ENCODE data around the gene GBA2. TPM values are rescaled to one million over a fixed set of nuclear protein-coding genes. Genes with fewer than 3 reads are reported as not detected.

GBA2 gene
- polyA plus RNA-seq, 4 donors: 63.4 to 176 (median 136) TPM

DNA sequence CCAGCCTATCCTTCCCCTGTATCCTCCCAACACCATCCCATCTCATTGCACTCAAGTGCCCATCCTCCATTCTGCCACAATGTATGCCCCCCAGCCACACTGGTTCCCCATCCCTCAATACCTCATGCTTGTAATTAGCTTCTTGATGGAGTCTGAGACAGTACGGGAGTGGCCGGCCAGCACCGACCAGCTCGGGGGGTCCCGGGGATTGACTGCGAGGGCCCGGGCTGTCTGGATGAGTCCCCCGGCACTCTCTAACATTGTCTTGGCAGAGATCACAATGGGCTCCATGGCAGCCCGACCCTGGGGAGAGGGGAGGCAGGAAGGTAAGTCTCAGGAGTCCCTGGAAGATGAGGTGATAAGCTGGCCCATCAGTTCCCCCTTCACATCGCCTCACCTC, 42.1 kb downstream of the GBA2 start:
- H3K4me1 ChIP-seq (ENCODE audit: control insufficient read depth in 3 of 3, insufficient read depth in 2 of 3, low read depth in 1 of 3, low read length in 2 of 3): no peaks in the 10 kb centered on the region
- H3K27me3 ChIP-seq (ENCODE audit: control insufficient read depth in 3 of 3, insufficient read depth in 3 of 3, low read length in 3 of 3): no peaks in the 10 kb centered on the region
- DNase-seq: no peak
- H3K9me3 ChIP-seq (ENCODE audit: control insufficient read depth in 2 of 2, insufficient read depth in 1 of 2, low read depth in 1 of 2, low read length in 1 of 2): no peaks in the 10 kb centered on the region
- H3K4me3 ChIP-seq (ENCODE audit: low read depth in 1 of 3, low read length in 3 of 3): no peak overlapping the region
- 86 to 97% (median 87%) methylated on average over 10 of the region's 10 CpGs for WGBS, 3 donors
- FAIRE-seq: no peak
- no peak overlapping the region for H3K27ac ChIP-seq (ENCODE audit: low read depth in 1 of 3, low read length in 2 of 3)
- peaks cover 44 to 86% (median 66%) of the 10 kb centered on the region in 3 donors for H3K36me3 ChIP-seq (ENCODE audit: control insufficient read depth in 3 of 3, insufficient read depth in 2 of 3, low read depth in 1 of 3, low read length in 3 of 3)

DNA sequence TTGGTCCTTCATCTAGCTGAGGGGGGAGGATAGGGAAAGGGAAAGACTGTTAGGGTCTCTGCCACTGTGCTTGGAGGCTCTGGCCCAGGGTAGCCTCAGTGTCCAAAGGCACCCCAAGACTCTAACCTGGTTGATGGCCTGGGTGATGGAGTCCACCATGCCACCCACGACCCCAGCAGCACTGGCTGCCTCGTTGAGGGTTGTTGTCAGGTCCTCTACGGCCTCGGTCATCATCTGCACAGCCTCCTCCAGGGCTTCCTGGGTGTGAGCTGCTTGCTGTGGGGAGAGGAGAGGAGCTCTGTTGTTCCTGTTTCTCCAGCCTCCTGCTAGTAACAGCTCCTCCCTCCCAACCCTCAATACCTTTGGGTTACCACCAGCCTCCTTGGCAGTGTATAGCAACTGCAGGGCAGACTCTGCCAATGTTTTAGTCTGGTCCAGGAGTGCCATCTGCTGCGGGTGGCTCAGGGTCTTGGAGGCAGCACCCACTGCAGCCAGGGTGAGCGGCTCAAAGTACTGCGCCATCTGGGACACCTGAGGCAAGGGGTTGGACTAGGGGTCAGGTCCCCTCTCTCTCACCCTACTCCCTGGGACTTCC, 43.1 kb downstream of the GBA2 start:
- H3K27me3 ChIP-seq (ENCODE audit: control insufficient read depth in 3 of 3, insufficient read depth in 3 of 3, low read length in 3 of 3): no peaks in the 10 kb centered on the region
- no peak for DNase-seq
- H3K9me3 ChIP-seq (ENCODE audit: control insufficient read depth in 2 of 2, insufficient read depth in 1 of 2, low read depth in 1 of 2, low read length in 1 of 2): no peaks in the 10 kb centered on the region
- peaks cover 48 to 83% (median 64%) of the 10 kb centered on the region in 3 donors for H3K36me3 ChIP-seq (ENCODE audit: control insufficient read depth in 3 of 3, insufficient read depth in 2 of 3, low read depth in 1 of 3, low read length in 3 of 3)
- no peak overlapping the region for H3K27ac ChIP-seq (ENCODE audit: low read depth in 1 of 3, low read length in 2 of 3)
- FAIRE-seq: no peak
- H3K4me1 ChIP-seq (ENCODE audit: control insufficient read depth in 3 of 3, insufficient read depth in 2 of 3, low read depth in 1 of 3, low read length in 2 of 3): no peaks in the 10 kb centered on the region
- H3K4me3 ChIP-seq (ENCODE audit: low read depth in 1 of 3, low read length in 3 of 3): no peak overlapping the region
- 90 to 95% (median 91%) methylated on average over 7 of the region's 7 CpGs for WGBS, 3 donors

DNA sequence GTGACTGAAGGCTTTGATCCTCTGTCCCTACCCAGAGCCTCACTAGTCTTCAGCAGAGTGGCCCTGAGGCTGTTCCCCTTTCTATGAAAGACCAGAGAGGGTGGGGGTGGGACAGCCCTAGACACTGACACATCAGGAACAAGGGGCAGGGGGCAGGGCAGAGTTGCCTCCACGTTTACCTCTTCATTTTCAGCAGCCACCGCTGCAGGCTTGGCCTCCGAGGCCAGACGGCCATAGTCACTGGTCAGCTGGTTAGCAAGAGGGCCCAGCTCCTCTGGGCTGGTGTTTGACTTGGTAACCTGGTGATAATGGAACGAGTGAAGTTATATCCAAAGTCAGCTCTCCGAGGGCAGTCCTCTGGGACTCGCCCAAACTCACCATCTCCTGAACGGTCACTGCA, 43.7 kb downstream of the GBA2 start:
- Histone ChIP-seq H3K27me3 (ENCODE audit: control insufficient read depth in 3 of 3, insufficient read depth in 3 of 3, low read length in 3 of 3) (no peaks in the 10 kb centered on the region), H3K4me3 (ENCODE audit: low read depth in 1 of 3, low read length in 3 of 3) (no peak overlapping the region), H3K36me3 (ENCODE audit: control insufficient read depth in 3 of 3, insufficient read depth in 2 of 3, low read depth in 1 of 3, low read length in 3 of 3) (peaks cover 48 to 79% (median 63%) of the 10 kb centered on the region in 3 donors), H3K27ac (ENCODE audit: low read depth in 1 of 3, low read length in 2 of 3) (no peak overlapping the region), H3K4me1 (ENCODE audit: control insufficient read depth in 3 of 3, insufficient read depth in 2 of 3, low read depth in 1 of 3, low read length in 2 of 3) (no peaks in the 10 kb centered on the region), H3K9me3 (ENCODE audit: control insufficient read depth in 2 of 2, insufficient read depth in 1 of 2, low read depth in 1 of 2, low read length in 1 of 2) (no peaks in the 10 kb centered on the region)
- FAIRE-seq (no peak), DNase-seq (no peak)
- WGBS, 3 donors: 75 to 90% (median 76%) methylated on average over 8 of the region's 8 CpGs

DNA sequence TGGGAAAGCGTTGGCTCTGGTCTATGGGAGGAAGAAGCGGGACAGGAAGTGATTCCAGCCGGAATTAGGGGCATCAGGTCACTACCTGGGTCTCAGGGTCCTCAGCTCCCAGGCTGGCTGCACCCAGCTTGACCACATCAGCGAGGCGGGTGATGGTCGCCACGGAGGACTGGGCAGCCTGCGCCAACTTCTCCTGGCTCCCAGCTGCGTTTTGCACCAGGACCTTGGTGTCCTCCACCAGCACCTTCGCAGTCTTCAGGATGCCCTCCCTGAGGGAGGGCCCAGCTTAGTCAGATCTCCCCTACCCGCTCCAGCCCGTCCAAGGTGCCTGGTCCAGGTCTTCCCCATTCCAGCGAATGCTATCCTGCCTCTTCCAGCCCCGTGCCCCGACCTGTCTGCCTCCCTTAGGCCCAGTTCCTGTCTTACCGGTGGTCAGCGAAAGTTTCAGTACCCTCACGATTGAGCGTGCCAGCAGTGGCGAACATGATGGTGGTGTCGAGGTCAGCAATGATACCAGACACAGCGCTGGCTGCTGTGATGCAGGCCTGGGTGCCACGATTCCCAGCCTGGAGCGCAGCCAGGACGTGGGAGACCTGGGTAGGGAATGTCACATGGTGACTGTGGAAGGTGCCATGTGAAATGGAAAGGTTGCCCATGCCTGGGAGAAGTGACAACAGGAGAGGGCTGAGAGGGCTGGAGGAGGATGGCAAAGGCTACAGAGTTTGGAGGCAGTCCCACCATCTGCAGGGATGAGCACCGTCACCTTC, 44.9 kb downstream of the GBA2 start:
- FAIRE-seq (no peak), DNase-seq (no peak)
- Histone ChIP-seq H3K27me3 (ENCODE audit: control insufficient read depth in 3 of 3, insufficient read depth in 3 of 3, low read length in 3 of 3) (no peaks in the 10 kb centered on the region), H3K4me1 (ENCODE audit: control insufficient read depth in 3 of 3, insufficient read depth in 2 of 3, low read depth in 1 of 3, low read length in 2 of 3) (no peaks in the 10 kb centered on the region), H3K27ac (ENCODE audit: low read depth in 1 of 3, low read length in 2 of 3) (no peak overlapping the region), H3K4me3 (ENCODE audit: low read depth in 1 of 3, low read length in 3 of 3) (no peak overlapping the region), H3K36me3 (ENCODE audit: control insufficient read depth in 3 of 3, insufficient read depth in 2 of 3, low read depth in 1 of 3, low read length in 3 of 3) (peaks cover 53 to 83% (median 71%) of the 10 kb centered on the region in 3 donors), H3K9me3 (ENCODE audit: control insufficient read depth in 2 of 2, insufficient read depth in 1 of 2, low read depth in 1 of 2, low read length in 1 of 2) (no peaks in the 10 kb centered on the region)
- 95 to 97% (median 96%) methylated on average over 26 of the region's 26 CpGs for WGBS, 3 donors

DNA sequence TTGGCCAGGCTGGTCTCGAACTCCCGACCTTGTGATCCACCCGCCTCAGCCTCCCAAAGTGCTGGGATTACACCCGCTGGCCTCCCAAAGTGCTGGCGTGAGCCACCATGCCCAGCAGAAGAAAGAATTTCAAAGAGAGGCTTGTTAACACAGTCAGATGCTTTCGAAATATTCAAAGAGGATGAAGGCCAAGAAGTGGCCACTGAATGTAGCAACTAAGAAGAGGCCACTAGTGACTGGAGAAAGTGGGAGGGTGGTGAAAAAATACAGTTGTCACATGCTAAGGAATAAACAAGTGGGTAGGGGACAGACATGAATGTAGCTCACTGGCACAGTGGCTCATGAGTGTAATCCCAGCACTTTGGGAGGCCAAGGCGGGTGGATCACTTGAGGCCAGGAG, 46.3 kb downstream of the GBA2 start:
- H3K27ac ChIP-seq (ENCODE audit: low read depth in 1 of 3, low read length in 2 of 3): no peak overlapping the region
- no peak for FAIRE-seq
- no peak for DNase-seq
- no peaks in the 10 kb centered on the region for H3K4me1 ChIP-seq (ENCODE audit: control insufficient read depth in 3 of 3, insufficient read depth in 2 of 3, low read depth in 1 of 3, low read length in 2 of 3)
- H3K27me3 ChIP-seq (ENCODE audit: control insufficient read depth in 3 of 3, insufficient read depth in 3 of 3, low read length in 3 of 3): no peaks in the 10 kb centered on the region
- 93 to 98% (median 96%) methylated on average over 6 to 7 of the region's 7 CpGs for WGBS, 3 donors
- H3K4me3 ChIP-seq (ENCODE audit: low read depth in 1 of 3, low read length in 3 of 3): no peak overlapping the region
- peaks cover 54 to 89% (median 76%) of the 10 kb centered on the region in 3 donors for H3K36me3 ChIP-seq (ENCODE audit: control insufficient read depth in 3 of 3, insufficient read depth in 2 of 3, low read depth in 1 of 3, low read length in 3 of 3)
- H3K9me3 ChIP-seq (ENCODE audit: control insufficient read depth in 2 of 2, insufficient read depth in 1 of 2, low read depth in 1 of 2, low read length in 1 of 2): no peaks in the 10 kb centered on the region

DNA sequence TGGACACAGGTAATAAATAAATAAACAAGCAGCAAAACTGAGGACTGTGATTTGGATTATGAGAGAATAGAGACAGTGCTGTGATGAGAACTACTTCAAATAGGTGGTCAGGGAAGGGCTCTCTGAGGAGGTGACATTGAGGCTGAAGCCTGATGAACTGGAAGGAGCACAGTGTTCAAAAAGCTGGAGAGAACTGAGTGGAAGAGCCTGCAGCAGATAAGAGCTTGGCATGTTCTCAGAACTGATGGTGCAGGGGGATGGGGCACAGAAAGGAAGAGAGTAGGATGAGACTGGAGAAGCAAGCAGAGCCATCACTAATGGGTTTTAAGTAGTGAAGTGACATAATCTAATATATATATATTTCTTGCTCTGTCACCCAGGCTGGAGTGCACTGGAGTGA, 48.1 kb downstream of the GBA2 start:
- no peaks in the 10 kb centered on the region for H3K27me3 ChIP-seq (ENCODE audit: control insufficient read depth in 3 of 3, insufficient read depth in 3 of 3, low read length in 3 of 3)
- no peak overlapping the region for H3K27ac ChIP-seq (ENCODE audit: low read depth in 1 of 3, low read length in 2 of 3)
- FAIRE-seq (no peak), DNase-seq (no peak)
- H3K4me3 ChIP-seq (ENCODE audit: low read depth in 1 of 3, low read length in 3 of 3): no peak overlapping the region
- peaks cover 0 to 3% (median 0%) of the 10 kb centered on the region in 3 donors for H3K4me1 ChIP-seq (ENCODE audit: control insufficient read depth in 3 of 3, insufficient read depth in 2 of 3, low read depth in 1 of 3, low read length in 2 of 3)
- H3K9me3 ChIP-seq (ENCODE audit: control insufficient read depth in 2 of 2, insufficient read depth in 1 of 2, low read depth in 1 of 2, low read length in 1 of 2): no peaks in the 10 kb centered on the region
- H3K36me3 ChIP-seq (ENCODE audit: control insufficient read depth in 3 of 3, insufficient read depth in 2 of 3, low read depth in 1 of 3, low read length in 3 of 3): peaks cover 45 to 87% (median 65%) of the 10 kb centered on the region in 3 donors

DNA sequence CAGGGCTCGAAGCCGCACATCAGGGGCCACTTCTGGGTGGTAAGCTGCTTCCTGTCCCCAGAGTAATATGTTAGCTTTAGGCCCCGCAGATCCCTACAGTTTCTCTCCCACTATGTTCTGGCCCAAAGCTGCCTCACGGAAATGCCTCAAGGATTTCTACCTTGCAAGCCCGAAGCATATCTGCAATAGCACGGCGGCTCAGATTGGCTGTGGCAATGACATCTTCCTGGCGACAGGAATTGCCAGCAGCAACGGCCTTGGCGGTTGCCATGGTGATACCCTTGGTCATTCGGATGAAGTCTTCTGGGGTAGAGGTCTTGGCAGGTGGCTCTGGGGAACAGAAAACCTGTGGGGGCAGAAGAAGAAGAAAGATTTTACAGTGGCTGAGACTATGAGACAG, 49.0 kb downstream of the GBA2 start:
- Histone ChIP-seq H3K9me3 (ENCODE audit: control insufficient read depth in 2 of 2, insufficient read depth in 1 of 2, low read depth in 1 of 2, low read length in 1 of 2) (no peaks in the 10 kb centered on the region), H3K36me3 (ENCODE audit: control insufficient read depth in 3 of 3, insufficient read depth in 2 of 3, low read depth in 1 of 3, low read length in 3 of 3) (peaks cover 36 to 78% (median 56%) of the 10 kb centered on the region in 3 donors), H3K4me1 (ENCODE audit: control insufficient read depth in 3 of 3, insufficient read depth in 2 of 3, low read depth in 1 of 3, low read length in 2 of 3) (peaks cover 0 to 7% (median 0%) of the 10 kb centered on the region in 3 donors), H3K27ac (ENCODE audit: low read depth in 1 of 3, low read length in 2 of 3) (no peak overlapping the region), H3K4me3 (ENCODE audit: low read depth in 1 of 3, low read length in 3 of 3) (no peak overlapping the region), H3K27me3 (ENCODE audit: control insufficient read depth in 3 of 3, insufficient read depth in 3 of 3, low read length in 3 of 3) (no peaks in the 10 kb centered on the region)
- 86 to 90% (median 90%) methylated on average over 11 of the region's 11 CpGs for WGBS, 3 donors
- FAIRE-seq (no peak), DNase-seq (no peak)

DNA sequence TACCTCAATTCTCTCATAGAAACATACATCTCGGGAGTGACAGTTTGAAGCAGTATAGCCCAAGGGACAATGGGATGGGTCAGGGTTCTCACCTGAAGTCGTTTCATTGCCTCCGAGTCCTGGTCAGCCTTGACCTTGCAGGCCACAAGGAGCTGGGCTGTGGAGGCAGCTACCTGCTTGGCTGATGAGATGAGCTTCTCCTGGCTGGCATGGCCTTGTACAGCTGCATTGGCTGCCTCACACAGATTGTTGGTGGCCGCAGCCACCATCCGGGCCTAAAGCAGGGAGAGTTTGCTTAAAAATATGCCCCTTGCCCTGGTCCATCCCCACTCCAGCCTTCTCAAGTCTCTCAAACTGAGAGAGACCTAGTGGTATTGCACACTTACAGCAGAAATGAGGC, 50.8 kb downstream of the GBA2 start:
- WGBS, 3 donors: 88 to 90% (median 88%) methylated on average over 5 of the region's 5 CpGs
- Histone ChIP-seq H3K9me3 (ENCODE audit: control insufficient read depth in 2 of 2, insufficient read depth in 1 of 2, low read depth in 1 of 2, low read length in 1 of 2) (no peaks in the 10 kb centered on the region), H3K4me1 (ENCODE audit: control insufficient read depth in 3 of 3, insufficient read depth in 2 of 3, low read depth in 1 of 3, low read length in 2 of 3) (peaks cover 0 to 7% (median 0%) of the 10 kb centered on the region in 3 donors), H3K27me3 (ENCODE audit: control insufficient read depth in 3 of 3, insufficient read depth in 3 of 3, low read length in 3 of 3) (no peaks in the 10 kb centered on the region), H3K36me3 (ENCODE audit: control insufficient read depth in 3 of 3, insufficient read depth in 2 of 3, low read depth in 1 of 3, low read length in 3 of 3) (peaks cover 22 to 60% (median 42%) of the 10 kb centered on the region in 3 donors), H3K4me3 (ENCODE audit: low read depth in 1 of 3, low read length in 3 of 3) (no peak overlapping the region), H3K27ac (ENCODE audit: low read depth in 1 of 3, low read length in 2 of 3) (no peak overlapping the region)
- DNase-seq (no peak), FAIRE-seq (no peak)

Measured in small intestine (tissue), 7 donors.